HepG2 (cell line): ENCODE data around the gene TCF25. TPM values are rescaled to one million over a fixed set of nuclear protein-coding genes. Genes with fewer than 3 reads are reported as not detected.

Source experiments
- CREM ChIP-seq, 2 experiments: sonication (generic) in 1 of 2; formaldehyde crosslinking in 1 of 2; IDR thresholded peaks; 2 replicates each; pipeline versions ENCODE4 v1.4.0 to v1.6.1; 2016 to 2020; ENCODE audit warnings: antibody characterized with exemption in 1 of 2, mild to moderate bottlenecking in 1 of 2, missing genetic modification reagents in 1 of 2
- DNMT1 ChIP-seq: sonication (generic); formaldehyde crosslinking; IDR thresholded peaks from 2 replicates; pipeline ENCODE4 v1.5.1; 2020; ENCODE audit warnings: mild to moderate bottlenecking, missing genetic modification reagents
- FOXA1 ChIP-seq, 2 experiments: fragments of 450-650 bp in 1 of 2; sonication (generic) in 1 of 2; formaldehyde crosslinking in 1 of 2; IDR thresholded peaks; 2 replicates each; pipeline versions ENCODE4 v1.4.0 to v1.6.1; 2016 to 2020; ENCODE audit warnings: missing genetic modification reagents in 1 of 2
- IRF2 ChIP-seq: IDR thresholded peaks from 2 replicates; pipeline ENCODE4 v1.6.1; 2018; ENCODE audit warnings: missing genetic modification reagents, missing compliant biosample characterization
- IRX3 ChIP-seq: sonication (generic); formaldehyde crosslinking; IDR thresholded peaks from 2 replicates; pipeline ENCODE4 v1.8.1; 2023; ENCODE audit warnings: mild to moderate bottlenecking, low read depth, missing genetic modification reagents, borderline replicate concordance
- ZFP36 ChIP-seq: fragments of 150-350 bp; IDR thresholded peaks from 2 replicates; pipeline ENCODE4 v1.6.1; 2018; ENCODE audit warnings: borderline replicate concordance, low read length, low read depth; ENCODE audit not compliant: partially characterized antibody
- ZNF124 ChIP-seq: sonication (generic); formaldehyde crosslinking; IDR thresholded peaks from 2 replicates; pipeline ENCODE4 v1.4.0; 2020; ENCODE audit warnings: missing genetic modification reagents
- ZNF225 ChIP-seq: sonication (generic); formaldehyde crosslinking; IDR thresholded peaks from 2 replicates; pipeline ENCODE4 v1.4.0; 2020; ENCODE audit warnings: mild to moderate bottlenecking, missing genetic modification reagents
- ZNF484 ChIP-seq: sonication (generic); formaldehyde crosslinking; IDR thresholded peaks from 2 replicates; pipeline ENCODE4 v1.5.1; 2020; ENCODE audit warnings: mild to moderate bottlenecking, low read depth, missing genetic modification reagents, borderline replicate concordance
- ZNF557 ChIP-seq: sonication (generic); formaldehyde crosslinking; IDR thresholded peaks from 2 replicates; pipeline ENCODE4 v1.4.0; 2020; ENCODE audit warnings: missing genetic modification reagents
- polyA plus RNA-seq, 8 experiments: library from polyadenylated mRNA; depleted of rRNA in 3 of 8; stranded (reverse) in 7 of 8; unstranded in 1 of 8; fragments of >200 nt; fragmentation: Illumina TruSeq in 4 of 8; extraction: Trizol in 4 of 8; gene quantifications; 2 replicates each; pipeline versions ENCODE4 v1.2.1 to v1.2.3, GENCODE V29; 2011 to 2016; ENCODE audit warnings: low read depth in 4 of 8, missing spikeins in 1 of 8, mixed read lengths in 1 of 8; ENCODE audit not compliant: insufficient read depth in 1 of 8
- total RNA-seq, 5 experiments: library from RNA; depleted of rRNA; stranded (reverse); fragments of >200 nt; fragmentation: Illumina TruSeq; extraction: Trizol; gene quantifications; 2 replicates each; pipeline ENCODE4 v1.2.3, GENCODE V29; 2016; ENCODE audit warnings: low read depth in 1 of 5
- TF ChIP-seq, protein P1 (sequence below): sonication (generic); formaldehyde crosslinking; IDR thresholded peaks from 2 replicates; pipeline ENCODE4 v1.4.0; 2020; ENCODE audit warnings: mild to moderate bottlenecking, missing genetic modification reagents, borderline replicate concordance
- TF ChIP-seq, protein P2 (sequence below): sonication (generic); formaldehyde crosslinking; IDR thresholded peaks from 2 replicates; pipeline ENCODE4 v1.4.0; 2020; ENCODE audit warnings: missing genetic modification reagents
- TF ChIP-seq, protein P3 (sequence below): sonication (generic); formaldehyde crosslinking; IDR thresholded peaks from 2 replicates; pipeline ENCODE4 v1.8.1; 2023; ENCODE audit warnings: missing genetic modification reagents, mild to moderate bottlenecking, borderline replicate concordance
- TF ChIP-seq, protein P4 (sequence below): IDR thresholded peaks from 2 replicates; pipeline ENCODE4 v1.6.1; 2016; ENCODE audit warnings: mild to moderate bottlenecking
- TF ChIP-seq, protein P5 (sequence below), 2 experiments: fragments of 450-650 bp in 1 of 2; sonication (generic) in 1 of 2; formaldehyde crosslinking; IDR thresholded peaks; 2 replicates each; pipeline versions ENCODE4 v1.5.0 to v1.8.0; 2020 to 2022; ENCODE audit warnings: mild to moderate bottlenecking in 1 of 2, missing genetic modification reagents in 1 of 2
- TF ChIP-seq, protein P6 (sequence below): sonication (generic); formaldehyde crosslinking; IDR thresholded peaks from 2 replicates; pipeline ENCODE4; 2020; ENCODE audit warnings: missing genetic modification reagents, mild to moderate bottlenecking, borderline replicate concordance

Gene TCF25
- total and polyA plus RNA-seq, 2 of the 13 experiments (the other 11 are each of a cell fraction or from before 2014, with no cell fraction given), result 138 to 206 TPM

DNA sequence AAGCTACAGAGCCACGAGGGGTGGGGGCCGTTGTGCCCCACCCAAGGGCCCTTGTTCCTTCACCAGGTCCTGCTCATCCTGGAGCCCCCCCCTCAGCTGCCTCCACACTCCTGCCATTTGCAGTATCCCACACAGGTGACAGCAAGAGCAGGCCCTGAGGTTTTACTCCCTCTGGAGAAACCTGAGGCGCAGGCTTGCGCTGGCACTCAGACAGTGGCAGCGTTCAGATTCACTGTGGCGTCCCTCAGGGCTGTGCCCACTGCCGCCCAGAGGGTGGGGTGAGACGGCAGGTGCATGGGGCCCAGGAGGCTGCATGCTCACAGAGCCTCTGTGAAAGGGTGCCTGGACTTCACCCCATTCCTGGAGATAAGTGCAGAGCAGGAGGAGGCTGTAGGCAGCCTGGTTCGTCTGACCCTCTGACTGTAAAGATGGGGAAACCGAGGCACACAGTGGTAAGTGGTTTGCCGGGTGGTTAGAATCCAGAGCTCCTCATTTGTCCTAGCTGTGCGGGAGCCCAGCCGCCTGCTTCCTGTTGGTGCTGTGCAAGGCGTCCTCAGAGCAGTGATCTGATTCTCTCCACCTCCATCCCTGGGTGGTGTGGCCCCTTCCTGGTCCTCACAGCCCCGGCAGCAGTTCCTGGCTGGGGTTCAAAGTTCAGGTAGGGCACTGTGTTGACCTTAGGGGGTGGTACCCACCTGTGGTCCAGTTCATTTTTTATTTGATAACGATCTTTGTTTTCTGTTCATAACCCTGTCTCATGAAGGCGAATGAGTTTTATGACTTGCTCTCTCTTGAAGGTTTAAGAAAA lies 43.6 kb upstream of the TCF25 start (continued):
- TF ChIP-seq ZNF225 (CRISPR knock-in tag) (peak; percentile 54; the same call in 1 of the 2 replicates), ZNF484 (CRISPR knock-in tag) (no peak), CREM (IDR thresholded peaks at IDR 0.05) (no peak), CREM (CRISPR knock-in tag; IDR thresholded peaks at IDR 0.05) (no peak), FOXA1 (IDR thresholded peaks at IDR 0.05) (no peak), FOXA1 (CRISPR knock-in tag; IDR thresholded peaks at IDR 0.05) (peak; percentile 64), DNMT1 (CRISPR knock-in tag) (no peak), ZNF557 (CRISPR knock-in tag) (no peak), IRF2 (CRISPR knock-in tag) (peak; percentile 77), ZFP36 (no peak), IRX3 (CRISPR knock-in tag) (no peak), ZNF124 (CRISPR knock-in tag) (no peak)
- TF ChIP-seq, protein P1, sequence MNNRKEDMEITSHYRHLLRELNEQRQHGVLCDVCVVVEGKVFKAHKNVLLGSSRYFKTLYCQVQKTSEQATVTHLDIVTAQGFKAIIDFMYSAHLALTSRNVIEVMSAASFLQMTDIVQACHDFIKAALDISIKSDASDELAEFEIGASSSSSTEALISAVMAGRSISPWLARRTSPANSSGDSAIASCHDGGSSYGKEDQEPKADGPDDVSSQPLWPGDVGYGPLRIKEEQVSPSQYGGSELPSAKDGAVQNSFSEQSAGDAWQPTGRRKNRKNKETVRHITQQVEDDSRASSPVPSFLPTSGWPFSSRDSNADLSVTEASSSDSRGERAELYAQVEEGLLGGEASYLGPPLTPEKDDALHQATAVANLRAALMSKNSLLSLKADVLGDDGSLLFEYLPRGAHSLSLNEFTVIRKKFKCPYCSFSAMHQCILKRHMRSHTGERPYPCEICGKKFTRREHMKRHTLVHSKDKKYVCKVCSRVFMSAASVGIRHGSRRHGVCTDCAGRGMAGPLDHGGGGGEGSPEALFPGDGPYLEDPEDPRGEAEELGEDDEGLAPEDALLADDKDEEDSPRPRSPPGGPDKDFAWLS (CRISPR knock-in tag), result no peak
- TF ChIP-seq, protein P2, sequence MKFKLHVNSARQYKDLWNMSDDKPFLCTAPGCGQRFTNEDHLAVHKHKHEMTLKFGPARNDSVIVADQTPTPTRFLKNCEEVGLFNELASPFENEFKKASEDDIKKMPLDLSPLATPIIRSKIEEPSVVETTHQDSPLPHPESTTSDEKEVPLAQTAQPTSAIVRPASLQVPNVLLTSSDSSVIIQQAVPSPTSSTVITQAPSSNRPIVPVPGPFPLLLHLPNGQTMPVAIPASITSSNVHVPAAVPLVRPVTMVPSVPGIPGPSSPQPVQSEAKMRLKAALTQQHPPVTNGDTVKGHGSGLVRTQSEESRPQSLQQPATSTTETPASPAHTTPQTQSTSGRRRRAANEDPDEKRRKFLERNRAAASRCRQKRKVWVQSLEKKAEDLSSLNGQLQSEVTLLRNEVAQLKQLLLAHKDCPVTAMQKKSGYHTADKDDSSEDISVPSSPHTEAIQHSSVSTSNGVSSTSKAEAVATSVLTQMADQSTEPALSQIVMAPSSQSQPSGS, result 0 out of 2 replicates have a peak, but pooled peaks have one; percentile 25
- TF ChIP-seq, protein P3, sequence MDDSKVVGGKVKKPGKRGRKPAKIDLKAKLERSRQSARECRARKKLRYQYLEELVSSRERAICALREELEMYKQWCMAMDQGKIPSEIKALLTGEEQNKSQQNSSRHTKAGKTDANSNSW, result no peak
- TF ChIP-seq, protein P4, sequence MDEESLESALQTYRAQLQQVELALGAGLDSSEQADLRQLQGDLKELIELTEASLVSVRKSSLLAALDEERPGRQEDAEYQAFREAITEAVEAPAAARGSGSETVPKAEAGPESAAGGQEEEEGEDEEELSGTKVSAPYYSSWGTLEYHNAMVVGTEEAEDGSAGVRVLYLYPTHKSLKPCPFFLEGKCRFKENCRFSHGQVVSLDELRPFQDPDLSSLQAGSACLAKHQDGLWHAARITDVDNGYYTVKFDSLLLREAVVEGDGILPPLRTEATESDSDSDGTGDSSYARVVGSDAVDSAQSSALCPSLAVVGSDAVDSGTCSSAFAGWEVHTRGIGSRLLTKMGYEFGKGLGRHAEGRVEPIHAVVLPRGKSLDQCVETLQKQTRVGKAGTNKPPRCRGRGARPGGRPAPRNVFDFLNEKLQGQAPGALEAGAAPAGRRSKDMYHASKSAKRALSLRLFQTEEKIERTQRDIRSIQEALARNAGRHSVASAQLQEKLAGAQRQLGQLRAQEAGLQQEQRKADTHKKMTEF, result peak; percentile 55; the same call in 1 of the 2 replicates
- TF ChIP-seq, protein P5, sequence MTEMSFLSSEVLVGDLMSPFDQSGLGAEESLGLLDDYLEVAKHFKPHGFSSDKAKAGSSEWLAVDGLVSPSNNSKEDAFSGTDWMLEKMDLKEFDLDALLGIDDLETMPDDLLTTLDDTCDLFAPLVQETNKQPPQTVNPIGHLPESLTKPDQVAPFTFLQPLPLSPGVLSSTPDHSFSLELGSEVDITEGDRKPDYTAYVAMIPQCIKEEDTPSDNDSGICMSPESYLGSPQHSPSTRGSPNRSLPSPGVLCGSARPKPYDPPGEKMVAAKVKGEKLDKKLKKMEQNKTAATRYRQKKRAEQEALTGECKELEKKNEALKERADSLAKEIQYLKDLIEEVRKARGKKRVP (CRISPR knock-in tag; IDR thresholded peaks at IDR 0.05), result no peak; a peak in 1 of 4 replicates
- TF ChIP-seq, protein P6, sequence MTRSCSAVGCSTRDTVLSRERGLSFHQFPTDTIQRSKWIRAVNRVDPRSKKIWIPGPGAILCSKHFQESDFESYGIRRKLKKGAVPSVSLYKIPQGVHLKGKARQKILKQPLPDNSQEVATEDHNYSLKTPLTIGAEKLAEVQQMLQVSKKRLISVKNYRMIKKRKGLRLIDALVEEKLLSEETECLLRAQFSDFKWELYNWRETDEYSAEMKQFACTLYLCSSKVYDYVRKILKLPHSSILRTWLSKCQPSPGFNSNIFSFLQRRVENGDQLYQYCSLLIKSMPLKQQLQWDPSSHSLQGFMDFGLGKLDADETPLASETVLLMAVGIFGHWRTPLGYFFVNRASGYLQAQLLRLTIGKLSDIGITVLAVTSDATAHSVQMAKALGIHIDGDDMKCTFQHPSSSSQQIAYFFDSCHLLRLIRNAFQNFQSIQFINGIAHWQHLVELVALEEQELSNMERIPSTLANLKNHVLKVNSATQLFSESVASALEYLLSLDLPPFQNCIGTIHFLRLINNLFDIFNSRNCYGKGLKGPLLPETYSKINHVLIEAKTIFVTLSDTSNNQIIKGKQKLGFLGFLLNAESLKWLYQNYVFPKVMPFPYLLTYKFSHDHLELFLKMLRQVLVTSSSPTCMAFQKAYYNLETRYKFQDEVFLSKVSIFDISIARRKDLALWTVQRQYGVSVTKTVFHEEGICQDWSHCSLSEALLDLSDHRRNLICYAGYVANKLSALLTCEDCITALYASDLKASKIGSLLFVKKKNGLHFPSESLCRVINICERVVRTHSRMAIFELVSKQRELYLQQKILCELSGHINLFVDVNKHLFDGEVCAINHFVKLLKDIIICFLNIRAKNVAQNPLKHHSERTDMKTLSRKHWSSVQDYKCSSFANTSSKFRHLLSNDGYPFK (CRISPR knock-in tag), result no peak
